ENCODE measurements around the gene JAKMIP1.

DNA sequence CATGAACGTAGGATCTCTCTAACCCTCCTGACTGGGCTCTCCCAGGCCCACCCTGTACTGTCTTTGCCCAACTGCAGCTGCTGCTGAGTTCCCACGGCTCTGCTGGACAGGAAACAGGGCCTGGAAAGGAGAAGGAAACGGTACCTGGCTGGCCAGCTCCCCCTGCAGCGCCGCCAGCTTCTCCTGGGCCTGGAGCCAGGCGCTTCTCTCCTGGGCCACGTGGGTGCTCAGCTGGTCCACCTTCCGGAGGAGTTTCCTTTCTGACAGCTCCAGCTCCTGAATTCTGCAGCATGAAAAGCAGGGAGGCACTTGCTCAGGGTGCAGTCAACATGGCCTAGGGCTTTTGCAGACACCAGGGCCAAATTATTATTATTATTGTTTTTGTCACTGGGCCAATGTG is 188.7 kb downstream of the JAKMIP1 start:
- TF ChIP-seq CTCF (IDR thresholded peaks at IDR 0.05; ENCODE audit: poor library complexity, severe bottlenecking) (no peak), TAF1 (IDR thresholded peaks at IDR 0.05; ENCODE audit: low read depth) (no peak), POLR2AphosphoS5 (IDR thresholded peaks at IDR 0.05) (no peak), EZH2 (IDR thresholded peaks at IDR 0.05; ENCODE audit: borderline replicate concordance, insufficient read depth, low read length, poor library complexity, severe bottlenecking) (no peak)

Measured in neural cell (in vitro differentiated cells).